H9 (cell line): Measurements from ENCODE around the gene VANGL2. TPM values are rescaled to one million over a fixed set of nuclear protein-coding genes. Genes with fewer than 3 reads are reported as not detected.

ENCODE experiments used
- DNase-seq: peaks from one replicate; pipeline ENCODE4 v3.0.0-alpha.2; 2017
- H2AFZ ChIP-seq: one replicate; pipeline ENCODE4 v1.6.1; 2013; ENCODE audit warnings: mild to moderate bottlenecking, low read length, control low read depth, moderate library complexity
- H2AK5ac ChIP-seq: 2 replicates; pipeline ENCODE4 v1.6.1; 2013; ENCODE audit warnings: low read length, control low read depth, mixed read lengths; ENCODE audit not compliant: insufficient read length
- H2BK120ac ChIP-seq: one replicate; pipeline ENCODE4 v1.6.1; 2013; ENCODE audit warnings: low read depth, mild to moderate bottlenecking, low read length, control low read depth, inconsistent platforms; ENCODE audit not compliant: poor library complexity, severe bottlenecking
- H2BK12ac ChIP-seq: 2 replicates; pipeline ENCODE4 v1.6.1; 2013; ENCODE audit warnings: low read length, control low read depth, mixed read lengths, low read depth; ENCODE audit not compliant: insufficient read length
- H2BK15ac ChIP-seq: 2 replicates; pipeline ENCODE4 v1.6.1; 2013; ENCODE audit warnings: low read depth, low read length, control low read depth
- H2BK20ac ChIP-seq: one replicate; pipeline ENCODE4 v1.6.1; 2013; ENCODE audit warnings: low read depth, mild to moderate bottlenecking, low read length, control low read depth, inconsistent platforms; ENCODE audit not compliant: poor library complexity, severe bottlenecking
- H2BK5ac ChIP-seq: 2 replicates; pipeline ENCODE4 v1.6.1; 2013; ENCODE audit warnings: low read length, control low read depth, mixed read lengths; ENCODE audit not compliant: insufficient read length
- H3K14ac ChIP-seq: 2 replicates; pipeline ENCODE4 v1.6.1; 2013; ENCODE audit warnings: low read length, control low read depth; ENCODE audit not compliant: insufficient read depth
- H3K18ac ChIP-seq: 2 replicates; pipeline ENCODE4 v1.6.1; 2013; ENCODE audit warnings: low read depth, mild to moderate bottlenecking, mixed read lengths, low read length, control low read depth; ENCODE audit not compliant: insufficient read length
- H3K23ac ChIP-seq: 2 replicates; pipeline ENCODE4 v1.6.1; 2013; ENCODE audit warnings: low read length, control low read depth, mixed read lengths, low read depth; ENCODE audit not compliant: insufficient read length
- H3K23me2 ChIP-seq: 2 replicates; pipeline ENCODE4 v1.6.1; 2013; ENCODE audit warnings: low read depth, mild to moderate bottlenecking, mixed read lengths, low read length, control low read depth; ENCODE audit not compliant: insufficient read length, poor library complexity, severe bottlenecking
- H3K27ac ChIP-seq: 2 replicates; pipeline ENCODE4 v1.5.1; 2013; ENCODE audit warnings: low read length, control low read depth, mixed read lengths, low read depth; ENCODE audit not compliant: insufficient read length
- H3K27me3 ChIP-seq: 2 replicates; pipeline ENCODE4 v1.6.1; 2013; ENCODE audit warnings: low read length, control low read depth, inconsistent platforms; ENCODE audit not compliant: insufficient read depth
- H3K4ac ChIP-seq: 2 replicates; pipeline ENCODE4 v1.6.1; 2013; ENCODE audit warnings: low read depth, mild to moderate bottlenecking, control low read depth, inconsistent platforms, low read length, moderate library complexity
- H3K4me1 ChIP-seq: 2 replicates; pipeline ENCODE4 v1.6.1; 2013; ENCODE audit warnings: low read length, control low read depth, inconsistent platforms; ENCODE audit not compliant: insufficient read depth
- H3K4me2 ChIP-seq: 2 replicates; pipeline ENCODE4 v1.6.1; 2013; ENCODE audit warnings: low read length, control low read depth, mixed read lengths; ENCODE audit not compliant: insufficient read length, insufficient read depth
- H3K56ac ChIP-seq: 2 replicates; pipeline ENCODE4 v1.6.1; 2013; ENCODE audit warnings: low read depth, mild to moderate bottlenecking, mixed read lengths, low read length, control low read depth; ENCODE audit not compliant: insufficient read length
- H3K79me1 ChIP-seq: 2 replicates; pipeline ENCODE4 v1.6.1; 2013; ENCODE audit warnings: low read depth, mild to moderate bottlenecking, moderate library complexity, low read length, control low read depth, inconsistent platforms; ENCODE audit not compliant: insufficient read depth, poor library complexity, severe bottlenecking
- H3K79me2 ChIP-seq: 2 replicates; pipeline ENCODE4 v1.6.1; 2013; ENCODE audit warnings: low read length, control low read depth, inconsistent platforms; ENCODE audit not compliant: insufficient read depth
- H3K9ac ChIP-seq: 2 replicates; pipeline ENCODE4 v1.6.1; 2013; ENCODE audit warnings: low read length, control low read depth, mixed read lengths; ENCODE audit not compliant: insufficient read length; ENCODE audit errors: extremely low read depth
- H3K9me3 ChIP-seq: one replicate; pipeline ENCODE4 v1.6.1; 2013; ENCODE audit warnings: low read depth, low read length, inconsistent platforms; ENCODE audit not compliant: control insufficient read depth
- H3T11ph ChIP-seq: one replicate; pipeline ENCODE4 v1.6.1; 2013; ENCODE audit warnings: mild to moderate bottlenecking, low read length, control low read depth, inconsistent platforms
- H4K20me1 ChIP-seq: one replicate; pipeline ENCODE4 v1.6.1; 2013; ENCODE audit not compliant: control insufficient read depth, insufficient read length, insufficient read depth
- H4K5ac ChIP-seq: 2 replicates; pipeline ENCODE4 v1.6.1; 2013; ENCODE audit warnings: low read depth, mild to moderate bottlenecking, mixed read lengths, low read length, control low read depth; ENCODE audit not compliant: insufficient read length
- H4K8ac ChIP-seq: replicated peaks from 2 replicates; pipeline ENCODE4 v1.6.1; 2013; ENCODE audit warnings: low read length, control low read depth, mixed read lengths, low read depth; ENCODE audit not compliant: insufficient read length
- H4K91ac ChIP-seq: 2 replicates; pipeline ENCODE4 v1.6.1; 2013; ENCODE audit warnings: low read depth, mild to moderate bottlenecking, moderate library complexity, mixed read lengths, low read length, control low read depth; ENCODE audit not compliant: insufficient read length
- H3K27ac Mint-ChIP-seq, 3 experiments: 2 replicates in 2 of 3; 3 replicates in 1 of 3; pipeline ENCODE4 v1.8.0; 2020 to 2021; ENCODE audit warnings: mixed read lengths in 3 of 3, mild to moderate bottlenecking in 1 of 3, moderate library complexity in 1 of 3
- H3K27me3 Mint-ChIP-seq: 2 replicates; pipeline ENCODE4 v1.8.0; 2021; ENCODE audit warnings: low read depth, mild to moderate bottlenecking, moderate library complexity, mixed read lengths
- H3K36me3 Mint-ChIP-seq, 3 experiments: 2 replicates in 2 of 3; 3 replicates in 1 of 3; pipeline ENCODE4 v1.8.0; 2020 to 2021; ENCODE audit warnings: low read depth in 3 of 3, mixed read lengths in 3 of 3; ENCODE audit not compliant: insufficient read depth in 1 of 3
- H3K4me1 Mint-ChIP-seq, 2 experiments: 2 replicates each; pipeline ENCODE4 v1.8.0; 2020; ENCODE audit warnings: mixed read lengths in 2 of 2
- H3K4me3 Mint-ChIP-seq, 2 experiments: 2 replicates in 1 of 2; 3 replicates in 1 of 2; pipeline ENCODE4 v1.8.0; 2020 to 2021; ENCODE audit warnings: mild to moderate bottlenecking in 2 of 2, mixed read lengths in 2 of 2, moderate library complexity in 1 of 2
- H3K9me3 Mint-ChIP-seq, 2 experiments: 2 replicates in 1 of 2; 3 replicates in 1 of 2; pipeline ENCODE4 v1.8.0; 2020; ENCODE audit warnings: mild to moderate bottlenecking in 2 of 2, mixed read lengths in 2 of 2, moderate library complexity in 1 of 2
- WGBS: extraction: QIAGEN DNeasy Blood & Tissue Kit; methylation state at CpG from one replicate; pipeline ENCODE4 v1.1.7; 2013; ENCODE audit warnings: missing lambda C conversion rate, low lambda C conversion rate, mixed read lengths; ENCODE audit not compliant: insufficient read length; ENCODE audit errors: extremely low coverage; 5-methylcytosine and 5-hydroxymethylcytosine counted together
- total RNA-seq: library from RNA; stranded (reverse); gene quantifications from 2 replicates; pipeline ENCODE4 v1.2.1, GENCODE V29; 2021
- TF ChIP-seq, protein P1 (sequence below): fragments of 200-600 bp; sonication (generic); conservative IDR thresholded peaks from 3 replicates; pipeline ENCODE4 v1.8.0; 2021; ENCODE audit warnings: antibody characterized with exemption, mild to moderate bottlenecking

The VANGL2 gene
- total RNA-seq, 1 experiment from 2014 or later: 58.5 TPM

DNA sequence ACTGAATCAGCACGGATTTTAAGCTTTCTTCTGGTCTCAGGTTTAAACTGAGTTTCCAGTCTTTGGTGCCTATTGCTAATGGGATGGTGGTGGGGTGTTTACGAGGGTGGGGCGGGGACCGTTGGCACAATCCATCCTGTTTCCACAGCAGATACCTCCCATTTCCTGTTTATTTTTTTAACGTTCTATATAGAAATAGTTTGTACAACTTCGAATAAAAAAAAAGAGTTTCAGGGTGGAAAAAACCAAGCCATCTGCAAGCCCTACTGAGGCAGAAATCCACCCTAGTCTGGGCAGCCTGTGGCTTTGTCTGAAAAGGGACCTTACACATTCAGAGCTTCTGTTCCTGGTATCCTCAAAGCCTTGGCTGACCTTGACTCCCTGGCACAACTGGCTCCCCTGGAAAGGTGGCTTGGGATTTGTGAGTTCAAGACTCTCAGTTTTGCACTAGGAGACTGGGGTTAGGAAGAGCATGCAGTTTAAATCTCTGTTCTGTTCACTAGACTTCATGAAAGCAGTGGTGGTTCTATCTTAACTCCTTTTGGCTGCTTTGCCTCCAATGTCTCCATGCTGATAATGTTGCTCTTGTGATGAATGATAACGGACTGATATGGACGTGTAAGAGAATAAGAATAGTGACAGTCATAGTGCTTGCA is 46.7 kb downstream of the VANGL2 start:
- Histone ChIP-seq H3K9ac (no peak overlapping the region), H2BK20ac (no peak overlapping the region), H3K4me1 (no peaks in the 10 kb centered on the region), H2AFZ (no peak overlapping the region), H4K8ac (no peak overlapping the region), H3K4me2 (no peak overlapping the region), H2BK15ac (no peak overlapping the region), H3T11ph (no peak overlapping the region), H3K18ac (no peak overlapping the region), H3K9me3 (no peaks in the 10 kb centered on the region), H3K23ac (no peak overlapping the region), H3K23me2 (no peaks in the 10 kb centered on the region), H3K4ac (no peak overlapping the region), H2BK5ac (no peak overlapping the region), H3K79me1 (no peaks in the 10 kb centered on the region), H3K27ac (no peak overlapping the region), H4K5ac (no peak overlapping the region), H4K20me1 (no peaks in the 10 kb centered on the region), H4K91ac (no peak overlapping the region), H2BK120ac (no peak overlapping the region), H3K79me2 (no peaks in the 10 kb centered on the region), H3K27me3 (no peaks in the 10 kb centered on the region), H2BK12ac (no peak overlapping the region), H3K56ac (no peak overlapping the region), H3K14ac (no peak overlapping the region), H2AK5ac (no peak overlapping the region)
- no CpG with 5 or more reads among the region's 8 CpGs for WGBS
- Mint-ChIP-seq H3K4me3 (no peak overlapping the region), H3K27ac (no peak overlapping the region), H3K4me1 (0 out of 4 replicates have a peak, but pooled peaks cover 0 to 4% of the 10 kb centered on the region in 2 experiments), H3K27me3 (no peaks in the 10 kb centered on the region; the same call in 1 of the 2 replicates), H3K36me3 (no peaks in the 10 kb centered on the region), H3K9me3 (no peaks in the 10 kb centered on the region)
- DNase-seq: no peak
- TF ChIP-seq, protein P1, sequence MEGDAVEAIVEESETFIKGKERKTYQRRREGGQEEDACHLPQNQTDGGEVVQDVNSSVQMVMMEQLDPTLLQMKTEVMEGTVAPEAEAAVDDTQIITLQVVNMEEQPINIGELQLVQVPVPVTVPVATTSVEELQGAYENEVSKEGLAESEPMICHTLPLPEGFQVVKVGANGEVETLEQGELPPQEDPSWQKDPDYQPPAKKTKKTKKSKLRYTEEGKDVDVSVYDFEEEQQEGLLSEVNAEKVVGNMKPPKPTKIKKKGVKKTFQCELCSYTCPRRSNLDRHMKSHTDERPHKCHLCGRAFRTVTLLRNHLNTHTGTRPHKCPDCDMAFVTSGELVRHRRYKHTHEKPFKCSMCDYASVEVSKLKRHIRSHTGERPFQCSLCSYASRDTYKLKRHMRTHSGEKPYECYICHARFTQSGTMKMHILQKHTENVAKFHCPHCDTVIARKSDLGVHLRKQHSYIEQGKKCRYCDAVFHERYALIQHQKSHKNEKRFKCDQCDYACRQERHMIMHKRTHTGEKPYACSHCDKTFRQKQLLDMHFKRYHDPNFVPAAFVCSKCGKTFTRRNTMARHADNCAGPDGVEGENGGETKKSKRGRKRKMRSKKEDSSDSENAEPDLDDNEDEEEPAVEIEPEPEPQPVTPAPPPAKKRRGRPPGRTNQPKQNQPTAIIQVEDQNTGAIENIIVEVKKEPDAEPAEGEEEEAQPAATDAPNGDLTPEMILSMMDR: no peak
